MCF 10A (cell line): ENCODE measurements around the gene GFM1. TPM values are rescaled to one million over a fixed set of nuclear protein-coding genes. Genes with fewer than 3 reads are reported as not detected.

Experiments used
- BruUV-seq: library from RNA; stranded (reverse); fragments of 400-500 nt; replicated peaks from 2 replicates; lab custom pipeline; 2021; lab: Mats Ljungman, UMichigan
- CTCF ChIA-PET: fragments of 300-600 bp; sonication (Branson Sonifier 250); formaldehyde crosslinking; extraction: SDS; loops from one replicate; lab custom pipeline; 2021; ENCODE audit warnings: antibody characterized with exemption, inconsistent platforms; lab: Yijun Ruan, JAX
- POLR2A ChIA-PET: fragments of 300-600, 350-650 bp; sonication (Branson Sonifier 250); formaldehyde crosslinking; extraction: SDS; loops from one replicate; lab custom pipeline; 2020; ENCODE audit warnings: antibody characterized with exemption, inconsistent platforms; lab: Yijun Ruan, JAX
- DNase-seq: peaks from one replicate; pipeline ENCODE4 v3.0.0-alpha.2; 2018; ENCODE audit not compliant: unreplicated experiment
- H3K27ac Mint-ChIP-seq: one replicate; pipeline ENCODE4 v1.8.0; 2022; ENCODE audit warnings: mild to moderate bottlenecking, low read depth, mixed read lengths; ENCODE audit not compliant: unreplicated experiment
- H3K27me3 Mint-ChIP-seq: one replicate; pipeline ENCODE4 v1.8.0; 2022; ENCODE audit warnings: mixed read lengths; ENCODE audit not compliant: insufficient read depth, unreplicated experiment
- H3K36me3 Mint-ChIP-seq: one replicate; pipeline ENCODE4 v1.8.0; 2022; ENCODE audit warnings: mild to moderate bottlenecking, moderate library complexity, mixed read lengths; ENCODE audit not compliant: insufficient read depth, unreplicated experiment
- H3K4me1 Mint-ChIP-seq: one replicate; pipeline ENCODE4 v1.8.0; 2022; ENCODE audit warnings: mixed read lengths; ENCODE audit not compliant: insufficient read depth, unreplicated experiment
- H3K4me3 Mint-ChIP-seq: one replicate; pipeline ENCODE4 v1.8.0; 2022; ENCODE audit warnings: mild to moderate bottlenecking, moderate library complexity, mixed read lengths; ENCODE audit not compliant: unreplicated experiment
- H3K9me3 Mint-ChIP-seq: one replicate; pipeline ENCODE4 v1.8.0; 2022; ENCODE audit warnings: mixed read lengths; ENCODE audit not compliant: unreplicated experiment
- intact Hi-C: fragments of 100-400 bp; cut with micrococcal nuclease; formaldehyde crosslinking; loops from 2 replicates; pipeline ENCODE4 v1.14.1; 2022
- total RNA-seq: library from RNA; stranded (reverse); gene quantifications from 2 replicates; pipeline ENCODE4 v1.2.3, GENCODE V29; 2022
- TF ChIP-seq, protein P1 (sequence below): fragments of 200-600 bp; IDR thresholded peaks from one replicate; pipeline ENCODE4 v1.8.0; 2022; ENCODE audit warnings: antibody characterized with exemption, mild to moderate bottlenecking; ENCODE audit not compliant: unreplicated experiment

GFM1 gene
- total RNA-seq, 1 experiment from 2014 or later: 53.9 TPM

- intact Hi-C loops: no loop called here
- H3K9me3 Mint-ChIP-seq: no peaks in the 10 kb centered on the region
- CTCF ChIA-PET: interaction anchor here (0.6 to 1.0 kb wide), 2 partner anchors 25 to 36 kb away, joined by 6 read pairs; no protein-coding TSS in a partner anchor
- H3K36me3 Mint-ChIP-seq: no peaks in the 10 kb centered on the region
- H3K4me1 Mint-ChIP-seq: no peaks in the 10 kb centered on the region
- peak; percentile 11 for DNase-seq
- no peak overlapping the region for H3K27ac Mint-ChIP-seq
- BruUV-seq: no TSS peak
- TF ChIP-seq, protein P1, sequence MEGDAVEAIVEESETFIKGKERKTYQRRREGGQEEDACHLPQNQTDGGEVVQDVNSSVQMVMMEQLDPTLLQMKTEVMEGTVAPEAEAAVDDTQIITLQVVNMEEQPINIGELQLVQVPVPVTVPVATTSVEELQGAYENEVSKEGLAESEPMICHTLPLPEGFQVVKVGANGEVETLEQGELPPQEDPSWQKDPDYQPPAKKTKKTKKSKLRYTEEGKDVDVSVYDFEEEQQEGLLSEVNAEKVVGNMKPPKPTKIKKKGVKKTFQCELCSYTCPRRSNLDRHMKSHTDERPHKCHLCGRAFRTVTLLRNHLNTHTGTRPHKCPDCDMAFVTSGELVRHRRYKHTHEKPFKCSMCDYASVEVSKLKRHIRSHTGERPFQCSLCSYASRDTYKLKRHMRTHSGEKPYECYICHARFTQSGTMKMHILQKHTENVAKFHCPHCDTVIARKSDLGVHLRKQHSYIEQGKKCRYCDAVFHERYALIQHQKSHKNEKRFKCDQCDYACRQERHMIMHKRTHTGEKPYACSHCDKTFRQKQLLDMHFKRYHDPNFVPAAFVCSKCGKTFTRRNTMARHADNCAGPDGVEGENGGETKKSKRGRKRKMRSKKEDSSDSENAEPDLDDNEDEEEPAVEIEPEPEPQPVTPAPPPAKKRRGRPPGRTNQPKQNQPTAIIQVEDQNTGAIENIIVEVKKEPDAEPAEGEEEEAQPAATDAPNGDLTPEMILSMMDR: no peak
- no peaks in the 10 kb centered on the region for H3K27me3 Mint-ChIP-seq
- POLR2A ChIA-PET: interaction anchor here (0.6 to 1.1 kb wide), 2 partner anchors 11 to 65 kb away, joined by 3 read pairs; no protein-coding TSS in a partner anchor
- no peak overlapping the region for H3K4me3 Mint-ChIP-seq
Measured at GRCh38 chr3:158617982-158618875, 26.1 kb upstream of the GFM1 start.

GRCh38 chr3:158625881-158626280, 18.4 kb upstream of the GFM1 start:
- no peak for DNase-seq
- TF ChIP-seq, protein P1: no peak
- H3K9me3 Mint-ChIP-seq: peaks cover 7% of the 10 kb centered on the region
- H3K36me3 Mint-ChIP-seq: peaks cover 4% of the 10 kb centered on the region
- ChIA-PET POLR2A (no interaction called here), CTCF (no interaction called here)
- intact Hi-C loops: no loop called here
- no peaks in the 10 kb centered on the region for H3K4me1 Mint-ChIP-seq
- no peak overlapping the region for H3K27ac Mint-ChIP-seq
- H3K27me3 Mint-ChIP-seq: no peaks in the 10 kb centered on the region
- H3K4me3 Mint-ChIP-seq: no peak overlapping the region
- BruUV-seq: no TSS peak

DNA sequence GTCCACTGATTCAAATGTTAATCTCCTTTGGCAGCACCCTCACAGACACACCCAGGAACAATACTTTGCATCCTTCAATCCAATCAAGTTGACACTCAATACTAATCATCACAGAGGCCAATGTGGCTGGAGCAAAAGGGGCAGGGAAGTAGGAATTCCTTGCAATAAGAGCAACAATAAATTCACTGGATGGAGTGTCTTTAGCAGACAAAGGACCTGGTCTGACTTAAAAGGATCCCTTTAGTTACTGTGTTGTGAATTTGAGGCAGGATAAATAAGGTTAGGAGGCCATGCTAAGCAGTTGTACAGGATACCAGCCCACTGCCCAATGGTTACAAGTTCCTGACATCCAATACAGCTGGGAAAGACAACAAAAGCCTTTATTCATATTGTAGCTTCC, 12.3 kb upstream of the GFM1 start:
- no TSS peak for BruUV-seq
- CTCF ChIA-PET: interaction anchor here (1.6 kb wide), 1 partner anchor 13 kb away, joined by 3 read pairs; no protein-coding TSS in a partner anchor

DNA sequence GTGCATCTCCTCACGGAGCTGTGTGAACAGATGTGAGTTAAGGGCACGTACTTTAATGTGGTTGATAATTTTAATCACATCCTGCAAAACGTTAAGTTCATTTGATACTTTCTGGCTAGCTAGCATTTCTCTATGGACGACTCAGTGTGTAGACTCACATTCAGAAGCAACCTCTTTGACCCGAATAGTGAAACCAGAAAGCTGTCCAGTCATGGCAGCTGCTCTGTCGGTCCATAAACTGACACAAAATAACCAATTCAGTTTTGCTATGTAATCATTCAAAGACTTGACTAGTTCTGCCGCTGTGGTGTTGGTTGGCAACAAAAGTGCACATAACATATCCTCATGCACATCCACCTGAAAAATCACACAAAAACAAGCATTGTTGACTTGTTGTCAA, 3.7 kb upstream of the GFM1 start:
- intact Hi-C loops: no loop called here
- CTCF ChIA-PET: interaction anchor here (1.3 kb wide), 1 partner anchor 20 kb away, joined by 3 read pairs; no protein-coding TSS in a partner anchor

More for the DNA sequence above, 12.3 kb upstream of the GFM1 start:
- Mint-ChIP-seq H3K4me3 (no peak overlapping the region), H3K27ac (no peak overlapping the region), H3K9me3 (no peaks in the 10 kb centered on the region), H3K4me1 (no peaks in the 10 kb centered on the region), H3K27me3 (no peaks in the 10 kb centered on the region), H3K36me3 (no peaks in the 10 kb centered on the region)
- no peak for DNase-seq
- POLR2A ChIA-PET: no interaction called here
- TF ChIP-seq, protein P1: no peak
- intact Hi-C loops: no loop called here

More for the DNA sequence above, 3.7 kb upstream of the GFM1 start:
- no peaks in the 10 kb centered on the region for H3K36me3 Mint-ChIP-seq
- H3K27me3 Mint-ChIP-seq: no peaks in the 10 kb centered on the region
- BruUV-seq: no TSS peak
- DNase-seq: no peak
- TF ChIP-seq, protein P1: no peak
- peaks cover 6% of the 10 kb centered on the region for H3K4me1 Mint-ChIP-seq
- no peak overlapping the region for H3K27ac Mint-ChIP-seq
- no peak overlapping the region for H3K4me3 Mint-ChIP-seq
- POLR2A ChIA-PET: no interaction called here
- H3K9me3 Mint-ChIP-seq: no peaks in the 10 kb centered on the region
